ENCODE data around the gene SREBF1. TPM values are rescaled to one million over a fixed set of nuclear protein-coding genes. Genes with fewer than 3 reads are reported as not detected.

SREBF1 gene
- total and polyA plus RNA-seq, 2 of the 4 experiments (the other 2 are of a cell fraction), result 3.4 to 20.4 TPM

DNA sequence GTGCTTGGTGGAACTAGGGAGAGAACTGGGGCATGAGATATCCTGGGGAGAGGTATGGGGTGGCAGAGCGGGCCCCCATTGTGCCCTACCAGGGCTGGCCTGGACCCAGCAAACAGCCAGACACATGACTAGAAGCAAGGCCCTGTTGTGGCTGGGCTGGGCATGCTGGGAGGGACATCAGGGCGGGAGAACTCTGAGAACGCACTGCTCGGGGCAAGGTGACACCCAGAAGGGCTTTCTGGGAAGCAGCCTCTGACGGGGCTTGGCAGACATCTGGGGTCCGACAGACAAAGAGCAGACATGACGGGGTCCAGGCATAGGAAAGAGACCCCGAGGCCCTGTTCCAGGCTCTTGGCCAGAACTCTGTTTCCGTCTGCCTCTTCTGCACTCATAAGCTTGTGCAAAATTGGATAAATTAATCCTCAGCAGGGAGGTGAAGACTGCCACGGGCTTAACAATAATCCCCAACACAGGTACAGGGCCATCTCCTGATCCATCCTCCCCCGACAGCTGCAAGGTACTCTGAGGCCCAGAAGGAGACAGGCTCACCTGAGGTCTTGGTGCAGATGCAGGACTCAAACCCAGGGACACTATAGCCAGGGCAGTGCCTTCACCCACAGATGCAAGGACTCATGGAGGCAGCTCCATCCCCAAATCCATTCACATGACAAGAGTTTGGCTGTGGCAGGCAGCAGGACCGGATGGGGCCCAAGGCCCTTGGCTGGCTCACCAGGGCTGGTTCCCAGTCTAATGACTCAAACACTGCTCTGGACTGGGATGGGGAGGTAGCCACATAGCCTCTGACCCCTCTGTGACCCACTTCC, 5.4 kb downstream of the SREBF1 start:
- peaks cover 25 to 85% of the 10 kb centered on the region in 2 experiments for H3K79me1 ChIP-seq (ENCODE audit: low read depth in 1 of 2, low read length in 2 of 2)
- H2AFZ ChIP-seq (replicated peaks; ENCODE audit: low read length, poor library complexity), result no peak overlapping the region
- BruUV-seq (replicated peaks), result no TSS peak
- DNase-seq (no peak), ATAC-seq (ENCODE audit: low read depth) (no peak)
- peaks cover 22% of the 10 kb centered on the region for H3K4me1 ChIP-seq (ENCODE audit: control insufficient read depth, insufficient read depth, low read length)
- no peaks in the 10 kb centered on the region for H3K9me3 ChIP-seq (ENCODE audit: control insufficient read depth, insufficient read depth, low read length)
- intact Hi-C loops (cut with micrococcal nuclease), result no loop called here
- WGBS, 2 experiments (ENCODE audit: extremely low coverage in 2 of 2, insufficient read length in 1 of 2), result 61% methylated on average over 8 of the region's 12 CpGs; no CpG with 5 or more reads in 1 of the 2 experiments
- H3K4me2 ChIP-seq (ENCODE audit: low read depth, low read length), result no peak overlapping the region
- no peak overlapping the region for H4K5ac ChIP-seq (ENCODE audit: low read depth, low read length)
- H3K23ac ChIP-seq (ENCODE audit: low read depth, low read length), result 0 out of 2 replicates have a peak overlapping the region, but pooled peaks have one; percentile 66
- CTCF ChIA-PET, result no interaction called here
- peaks cover 25% of the 10 kb centered on the region for H3K9me1 ChIP-seq (ENCODE audit: insufficient read depth, low read length)
- no peaks in the 10 kb centered on the region for H3K27me3 ChIP-seq (ENCODE audit: control insufficient read depth, insufficient read depth, low read length)
- H4K8ac ChIP-seq (ENCODE audit: low read depth in 2 of 2, low read length in 2 of 2), result no peak overlapping the region
- H3K27ac ChIP-seq (ENCODE audit: insufficient read depth, low read length), result no peak overlapping the region
- H2BK120ac ChIP-seq (ENCODE audit: low read depth, low read length), result no peak overlapping the region
- H2BK15ac ChIP-seq (ENCODE audit: low read depth, low read length), result no peak overlapping the region
- H3K14ac ChIP-seq (replicated peaks; ENCODE audit: low read depth, low read length), result no peak overlapping the region
- peaks cover 81% of the 10 kb centered on the region for H4K20me1 ChIP-seq (ENCODE audit: insufficient read depth, low read length)
- H2AK5ac ChIP-seq (ENCODE audit: low read depth, low read length), result 0 out of 2 replicates have a peak overlapping the region, but pooled peaks have one; percentile 14
- in situ Hi-C loops (cut with MboI; ENCODE audit: low sequenced_read_pairs), result no loop called here
- no peak overlapping the region for H2BK20ac ChIP-seq (ENCODE audit: low read depth, low read length)
- no peak overlapping the region for H3K4ac ChIP-seq (ENCODE audit: low read depth, low read length)
- H3K9ac ChIP-seq (ENCODE audit: low read depth, low read length), result no peak overlapping the region
- peaks cover 15% of the 10 kb centered on the region; the same call in 1 of the 2 replicates for H3K36me3 ChIP-seq (ENCODE audit: control insufficient read depth, insufficient read depth, low read length)
- no peak overlapping the region for H3K18ac ChIP-seq (ENCODE audit: low read depth, low read length)
- H3K56ac ChIP-seq (ENCODE audit: extremely low read depth, insufficient read depth, low read length), result no peak overlapping the region
- no peak for TF ChIP-seq NFE2L2 (IDR thresholded peaks at IDR 0.05; ENCODE audit: low read depth, low read length)
- TF ChIP-seq RAD21 (IDR thresholded peaks at IDR 0.05; ENCODE audit: low read length), result no peak
- no peak for TF ChIP-seq BHLHE40 (IDR thresholded peaks at IDR 0.05; ENCODE audit: low read depth, low read length)
- POLR2A ChIA-PET (ENCODE audit: unreplicated experiment), result no interaction called here
- H3K4me3 ChIP-seq (ENCODE audit: insufficient read depth, low read depth, low read length), result no peak overlapping the region
- no peak overlapping the region for H4K91ac ChIP-seq (ENCODE audit: insufficient read depth, low read depth, low read length)
- dilution Hi-C loops (cut with HindIII; ENCODE audit: low sequenced_read_pairs, unreplicated experiment), result no loop called here
- H2AK9ac ChIP-seq (replicated peaks; ENCODE audit: low read depth, low read length, poor library complexity), result peak overlapping the region; percentile 3
- no peak overlapping the region for H2BK5ac ChIP-seq (ENCODE audit: low read depth, low read length, poor library complexity, severe bottlenecking)

All from IMR-90 (cell line).